ENCODE measurements around the gene CD46.

CD46 gene

GRCh38 chr1:207815913-207816291 is 64.0 kb downstream of the CD46 start:
- peak; percentile 63 for DNase-seq (ENCODE audit: low spot score)

GRCh38 chr1:207817166-207817565 is 65.3 kb downstream of the CD46 start:
- DNase-seq (ENCODE audit: low spot score), result no peak

GRCh38 chr1:207817778-207818751 is 66.2 kb downstream of the CD46 start:
- DNase-seq (ENCODE audit: low spot score), result no peak

GRCh38 chr1:207818971-207819451 is 67.2 kb downstream of the CD46 start:
- DNase-seq (ENCODE audit: low spot score), result peak; percentile 52

- no peak for DNase-seq (ENCODE audit: low spot score)
Measured at GRCh38 chr1:207820568-207821463, 69.0 kb downstream of the CD46 start.

- no peak for DNase-seq (ENCODE audit: low spot score)
Measured at GRCh38 chr1:207821464-207822045, 69.7 kb downstream of the CD46 start.

GRCh38 chr1:207822124-207822601 is 70.3 kb downstream of the CD46 start:
- DNase-seq (ENCODE audit: low spot score), result no peak

GRCh38 chr1:207822602-207823451 is 71.0 kb downstream of the CD46 start:
- peak; percentile 94 for DNase-seq (ENCODE audit: low spot score)

GRCh38 chr1:207823531-207823879 is 71.7 kb downstream of the CD46 start:
- DNase-seq (ENCODE audit: low spot score), result no peak

- DNase-seq (ENCODE audit: low spot score), result peak; percentile 90
Measured at GRCh38 chr1:207823880-207824566, 72.2 kb downstream of the CD46 start.

GRCh38 chr1:207824691-207825408 is 73.0 kb downstream of the CD46 start:
- peak; percentile 35 for DNase-seq (ENCODE audit: low spot score)

GRCh38 chr1:207825409-207825695 is 73.5 kb downstream of the CD46 start:
- no peak for DNase-seq (ENCODE audit: low spot score)

GRCh38 chr1:207825719-207826556 is 74.1 kb downstream of the CD46 start:
- DNase-seq (ENCODE audit: low spot score), result no peak

GRCh38 chr1:207826557-207827487 is 75.0 kb downstream of the CD46 start:
- DNase-seq (ENCODE audit: low spot score), result no peak

GRCh38 chr1:207827488-207827830 is 75.6 kb downstream of the CD46 start:
- no peak for DNase-seq (ENCODE audit: low spot score)

- no peak for DNase-seq (ENCODE audit: low spot score)
Measured at GRCh38 chr1:207828046-207828445, 76.2 kb downstream of the CD46 start.

GRCh38 chr1:207828485-207829158 is 76.8 kb downstream of the CD46 start:
- peak; percentile 86 for DNase-seq (ENCODE audit: low spot score)

- no peak for DNase-seq (ENCODE audit: low spot score)
Measured at GRCh38 chr1:207829576-207829975, 77.7 kb downstream of the CD46 start.

Measured in AG08395 (cell line).